Measurements from ENCODE around the gene ARHGAP1. TPM values are rescaled to one million over a fixed set of nuclear protein-coding genes. Genes with fewer than 3 reads are reported as not detected.

Gene ARHGAP1
- total RNA-seq = 29.3 and 34.5 TPM in 2 replicates

DNA sequence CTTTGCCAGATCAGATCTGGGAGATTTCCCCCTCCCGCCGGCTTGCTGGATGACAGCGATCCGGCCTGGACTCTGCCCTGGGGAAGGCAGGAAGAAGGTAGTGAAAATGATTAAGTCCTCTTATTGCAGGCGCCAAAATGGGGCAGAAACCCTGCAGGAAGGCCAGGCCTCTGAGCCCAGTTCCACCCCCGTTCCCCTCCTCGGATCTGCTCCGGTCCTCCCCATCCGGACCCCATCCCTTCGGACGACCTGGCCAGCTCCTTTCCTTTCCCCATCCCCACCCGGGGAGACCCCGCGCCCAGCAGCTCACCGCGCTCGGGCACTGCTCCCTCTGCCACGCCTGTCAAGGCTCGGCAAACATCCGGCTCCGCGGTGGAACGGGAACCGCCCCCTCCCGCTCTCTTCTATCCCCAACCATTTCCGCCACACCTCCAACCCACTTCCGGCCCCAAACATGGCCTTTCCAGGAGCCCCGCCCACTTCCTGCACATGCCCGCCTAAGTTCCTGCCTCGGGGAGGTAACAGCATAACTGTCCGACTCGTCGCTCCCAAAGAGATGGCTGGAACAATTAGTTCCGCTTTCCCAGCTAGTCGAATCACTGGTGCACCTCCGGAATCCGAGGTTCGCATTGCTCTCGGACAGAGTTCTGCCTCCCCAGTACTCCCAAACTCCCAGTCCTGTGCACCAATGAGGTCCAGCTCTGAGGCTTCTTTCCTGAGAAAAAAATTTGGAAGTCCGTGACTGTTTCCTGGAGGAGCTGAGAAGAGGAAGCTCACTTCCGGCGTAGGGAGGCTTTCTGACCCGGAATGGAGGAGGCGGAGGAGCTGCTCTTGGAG, at the start of gene ARHGAP1, which contains the start of gene ZNF408:
Gene ARHGAP1 (minus strand): TSS at position 379 of the 837 bp plus-strand sequence. CDS start 4,512 bp downstream, outside the sequence.
Gene ZNF408 (plus strand): TSS at position 791 of the 837 bp plus-strand sequence. CDS start 17 bp downstream, at position 808.

GRCh38 chr11:46719048-46719542, 18.7 kb upstream of the ARHGAP1 start, which contains the start of gene F2:
F2 (plus strand) TSS chr11:46719213; CDS start chr11:46719236, 23 bp downstream.

Other genes with a start within 250 kb of the ARHGAP1 start
- gene AMBRA1, start 106.6 kb downstream of the ARHGAP1 start, total RNA-seq = 19.1 and 31.6 TPM in 2 replicates
- gene HARBI1, start 83.4 kb downstream of the ARHGAP1 start, total RNA-seq = 3.3 and 4.3 TPM in 2 replicates
- 47.6 and 55.6 TPM in 2 replicates for gene ATG13, start 83.1 kb downstream of the ARHGAP1 start, total RNA-seq
- 6.7 and 8.9 TPM in 2 replicates for gene ZNF408, start 412 bp upstream of the ARHGAP1 start, total RNA-seq
- not detected in 2 replicates for gene F2, start 18.6 kb upstream of the ARHGAP1 start, total RNA-seq
- gene CKAP5, start 145.7 kb upstream of the ARHGAP1 start, total RNA-seq = 124 and 152 TPM in 2 replicates
- 0.93 and 1.5 TPM in 2 replicates for gene LRP4, start 217.9 kb upstream of the ARHGAP1 start, total RNA-seq
- 20.6 and 26.9 TPM in 2 replicates for gene CSTPP1, start 236.1 kb upstream of the ARHGAP1 start, total RNA-seq